ENCODE measurements around the gene GRB10.

GRB10 gene

GRCh38 chr7:50803359-50804337 lies 21.0 kb upstream of the GRB10 start:
- DNase-seq: no peak

DNA sequence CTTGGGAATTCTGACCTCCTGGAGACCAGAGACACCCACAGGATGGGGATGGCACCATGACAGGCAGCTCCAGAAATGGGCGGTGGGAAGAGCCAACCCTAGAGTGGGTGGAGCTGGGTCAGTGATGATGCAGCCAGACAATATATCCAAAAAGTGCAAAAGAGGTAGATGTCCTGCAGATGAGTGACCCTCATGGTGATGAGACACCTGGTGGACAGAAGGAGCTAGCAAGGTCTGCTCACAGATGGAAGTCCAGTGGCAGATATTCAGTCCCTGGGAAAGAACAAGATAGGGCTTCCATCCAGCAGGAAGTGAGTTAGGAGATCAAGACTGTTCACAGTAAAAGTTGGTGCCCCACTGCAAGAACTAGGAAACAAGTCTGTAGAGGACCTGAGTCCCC lies 19.2 kb upstream of the GRB10 start:
- no peak for DNase-seq

GRCh38 chr7:50799873-50800272 lies 17.2 kb upstream of the GRB10 start:
- no peak for DNase-seq

DNA sequence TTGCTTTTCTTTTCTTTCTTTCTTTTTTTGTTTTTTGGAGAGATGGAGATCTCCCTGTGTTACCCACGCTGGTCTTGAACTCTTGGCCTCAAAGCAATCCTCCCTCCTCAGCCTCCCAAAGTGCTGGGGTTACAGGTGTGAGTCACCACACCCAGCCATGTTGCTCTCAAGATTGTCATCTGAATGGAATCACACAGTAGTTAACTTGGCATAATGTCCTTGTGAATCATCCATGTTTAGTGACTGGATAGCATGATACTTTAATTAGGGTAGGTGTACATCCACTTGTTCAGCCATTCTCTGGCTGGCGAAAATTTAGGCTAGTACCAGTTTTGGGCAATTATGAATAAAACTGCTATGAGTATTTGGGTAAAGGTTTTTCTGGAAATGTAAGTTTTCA lies 15.4 kb upstream of the GRB10 start:
- no peak for DNase-seq

DNA sequence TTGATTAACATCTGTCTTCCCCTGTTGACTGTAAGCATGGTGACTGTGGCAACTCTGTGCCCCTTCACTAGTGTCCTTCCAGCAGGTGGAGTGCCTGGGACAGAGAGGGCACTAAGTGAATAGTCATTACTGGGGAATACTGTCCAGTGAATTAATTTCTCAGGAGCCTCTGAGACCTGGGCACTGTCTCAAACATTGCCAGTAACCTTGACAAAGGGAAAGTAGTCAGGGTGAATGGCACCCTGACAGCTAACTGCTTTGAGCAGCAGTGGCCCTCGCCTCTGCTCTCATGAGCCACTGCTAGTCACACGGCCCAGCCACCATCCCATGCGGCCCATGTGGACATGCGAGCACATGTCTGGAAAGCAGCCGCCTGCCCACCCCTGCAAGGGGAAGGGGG lies 13.1 kb upstream of the GRB10 start:
- DNase-seq: no peak

- no peak for DNase-seq
Observed at GRCh38 chr7:50795253-50795652, 12.6 kb upstream of the GRB10 start.

DNA sequence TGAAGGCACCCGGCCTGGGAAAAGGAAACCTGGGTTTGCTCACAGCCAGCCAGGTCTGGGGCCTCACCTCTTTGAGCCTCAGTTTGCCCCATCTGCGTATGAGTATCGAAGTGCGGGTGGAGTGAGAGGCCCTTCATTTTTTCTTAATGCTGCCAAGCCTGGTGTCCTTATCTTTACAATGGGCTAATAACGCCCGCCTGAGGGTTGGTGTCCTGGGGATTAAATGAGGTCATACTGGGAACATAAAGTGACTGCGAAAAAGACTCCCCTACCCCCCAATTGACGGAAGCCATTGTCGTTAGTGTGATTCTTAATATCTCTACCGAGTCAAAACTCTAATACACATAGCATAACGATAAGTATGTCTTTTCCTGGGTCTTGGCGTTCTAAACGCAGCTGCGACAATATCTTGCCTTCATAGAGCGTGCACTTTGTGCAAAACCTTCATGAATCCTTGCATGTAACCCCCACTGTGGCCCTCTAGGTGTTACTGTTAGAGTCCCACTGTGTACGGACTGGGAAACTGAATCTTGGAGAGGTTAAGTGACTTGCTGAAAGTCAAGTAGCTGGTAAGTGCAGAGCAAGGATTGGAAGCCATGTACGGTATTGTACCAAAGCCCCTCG lies 11.4 kb upstream of the GRB10 start:
- no peak for DNase-seq

DNA sequence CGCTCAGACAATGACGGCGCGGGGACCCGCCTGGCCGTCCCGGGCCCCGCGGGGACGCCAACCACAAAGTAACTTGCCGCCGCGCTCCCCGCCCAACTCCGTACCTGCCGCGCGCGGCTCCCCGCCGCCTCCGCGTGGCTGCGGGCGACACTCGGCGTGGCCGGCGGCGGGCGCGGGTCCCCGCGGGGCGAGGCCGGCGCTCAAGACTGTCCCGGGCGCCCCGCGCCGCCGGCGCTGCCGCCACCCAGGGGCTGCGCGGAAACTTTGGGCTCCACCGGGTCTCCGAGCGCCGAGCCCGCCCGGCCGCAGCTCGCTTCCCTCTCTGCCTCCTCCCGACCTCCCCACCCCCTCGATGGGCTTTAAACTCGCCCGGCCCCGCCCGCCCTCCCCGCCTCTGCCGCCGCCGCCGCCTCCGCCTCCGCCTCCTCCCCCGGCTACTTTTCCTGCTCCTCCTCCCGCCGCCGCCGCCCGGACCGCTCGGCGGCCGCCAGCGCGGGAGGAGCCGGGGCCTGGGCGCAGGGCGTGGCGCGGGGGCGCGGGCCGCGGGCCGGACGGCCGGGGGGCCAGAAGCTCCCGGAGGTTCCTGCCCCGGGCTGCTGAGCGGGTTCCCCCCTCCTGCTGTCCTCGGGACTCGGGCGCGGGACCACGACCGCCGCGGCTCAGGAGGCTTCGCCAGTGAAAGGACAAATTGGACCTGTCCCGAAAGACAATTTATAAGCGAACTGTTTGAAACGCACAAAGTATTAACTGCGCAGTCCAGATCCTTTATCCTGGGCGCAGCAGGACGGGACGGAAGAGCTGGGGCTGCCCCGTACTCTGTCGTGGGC lies 10.6 kb upstream of the GRB10 start:
- DNase-seq: no peak

GRCh38 chr7:50792342-50793119 lies 9.8 kb upstream of the GRB10 start:
- no peak for DNase-seq

- no peak for DNase-seq
Observed at GRCh38 chr7:50791938-50792341, 9.2 kb upstream of the GRB10 start.

DNA sequence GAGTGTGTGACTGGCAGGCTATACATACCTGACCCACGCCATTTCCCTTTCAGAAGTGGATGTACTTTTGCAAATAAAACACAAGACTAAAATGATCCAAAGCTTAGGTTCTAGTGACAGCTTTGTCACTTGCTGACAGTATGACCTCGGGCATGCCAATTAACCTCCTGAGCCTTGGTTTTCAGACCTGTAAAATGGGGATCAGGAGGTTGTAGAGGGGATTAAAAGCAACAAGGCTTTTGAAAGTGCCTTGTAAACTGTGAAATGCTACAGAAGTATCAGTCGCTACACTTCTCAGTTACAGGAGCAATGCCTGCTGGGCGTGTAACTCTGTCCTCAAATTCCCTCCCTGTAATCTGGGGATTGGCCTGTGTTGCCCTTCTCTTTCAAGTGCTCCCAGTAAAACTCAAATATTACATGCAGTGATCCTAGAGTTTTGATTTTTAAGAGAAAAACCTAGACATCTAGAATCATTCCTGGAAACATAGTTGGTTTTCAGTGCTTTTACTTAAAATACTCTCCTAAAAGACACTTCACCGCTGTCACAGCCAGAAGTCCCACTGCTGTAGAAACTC lies 8.8 kb upstream of the GRB10 start:
- no peak for DNase-seq

- DNase-seq: no peak
Observed at GRCh38 chr7:50790381-50790780, 7.7 kb upstream of the GRB10 start.

GRCh38 chr7:50788382-50788781 lies 5.7 kb upstream of the GRB10 start:
- DNase-seq: no peak

- DNase-seq: no peak
Observed at GRCh38 chr7:50787825-50788224, 5.1 kb upstream of the GRB10 start.

GRCh38 chr7:50785346-50785745 lies 2.6 kb upstream of the GRB10 start:
- no peak for DNase-seq

- no peak for DNase-seq
Observed at GRCh38 chr7:50783801-50784507, 1.3 kb upstream of the GRB10 start.

GRCh38 chr7:50783303-50783702 lies 607 bp upstream of the GRB10 start:
- DNase-seq: no peak

GRCh38 chr7:50781381-50782293 lies 1.1 kb downstream of the GRB10 start:
- DNase-seq: no peak

GRCh38 chr7:50780436-50780835 lies 2.3 kb downstream of the GRB10 start:
- no peak for DNase-seq

- no peak for DNase-seq
Observed at GRCh38 chr7:50779427-50779826, 3.3 kb downstream of the GRB10 start.

DNA sequence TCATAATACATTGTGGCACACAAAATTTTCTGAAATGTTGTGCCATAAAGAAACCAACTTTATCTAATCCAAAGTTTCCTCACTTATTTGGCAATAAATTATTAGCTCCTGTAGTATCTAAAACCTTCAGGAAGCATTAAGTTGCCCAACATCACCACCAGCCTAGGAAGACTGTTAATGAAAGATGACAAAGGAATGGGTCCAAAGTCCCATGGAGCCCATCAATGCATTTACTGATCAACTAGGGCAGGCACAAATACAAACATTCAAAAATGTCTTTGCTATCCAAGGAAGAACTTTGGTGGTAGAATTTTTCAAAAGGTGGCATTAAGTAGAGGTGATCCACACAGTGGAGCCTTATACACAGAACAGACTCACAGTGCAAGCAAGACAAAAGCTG lies 4.5 kb downstream of the GRB10 start:
- no peak for DNase-seq

All from NCI-H1436 treated with DMSO at 0.1 percent for 48 hours (cell line).